GM10248 (cell line): Measurements from ENCODE around the gene GATA5.

Source experiments
- CTCF ChIA-PET: fragments of 300-600 bp; sonication (Branson Sonifier 250); formaldehyde crosslinking; extraction: SDS; loops from one replicate; lab custom pipeline; 2021; ENCODE audit warnings: antibody characterized with exemption; lab: Yijun Ruan, JAX
- POLR2A ChIA-PET: fragments of 350-650 bp; sonication (Branson Sonifier 250); formaldehyde crosslinking; extraction: SDS; loops from one replicate; lab custom pipeline; 2020; ENCODE audit warnings: antibody characterized with exemption; lab: Yijun Ruan, JAX
- DNase-seq: peaks from one replicate; pipeline ENCODE4 v3.0.0; 2012; ENCODE audit errors: extremely low spot score
- CTCF ChIP-seq: IDR thresholded peaks from 2 replicates; pipeline ENCODE4 v1.5.1; 2012; ENCODE audit warnings: mild to moderate bottlenecking, low read depth; ENCODE audit errors: extremely low read depth, missing control alignments, control extremely low read depth

Gene GATA5

GRCh38 chr20:62457831-62458230, 18.0 kb downstream of the GATA5 start:
- no peak for TF ChIP-seq CTCF
- ChIA-PET POLR2A (no interaction called here), CTCF (no interaction called here)
- DNase-seq: no peak

DNA sequence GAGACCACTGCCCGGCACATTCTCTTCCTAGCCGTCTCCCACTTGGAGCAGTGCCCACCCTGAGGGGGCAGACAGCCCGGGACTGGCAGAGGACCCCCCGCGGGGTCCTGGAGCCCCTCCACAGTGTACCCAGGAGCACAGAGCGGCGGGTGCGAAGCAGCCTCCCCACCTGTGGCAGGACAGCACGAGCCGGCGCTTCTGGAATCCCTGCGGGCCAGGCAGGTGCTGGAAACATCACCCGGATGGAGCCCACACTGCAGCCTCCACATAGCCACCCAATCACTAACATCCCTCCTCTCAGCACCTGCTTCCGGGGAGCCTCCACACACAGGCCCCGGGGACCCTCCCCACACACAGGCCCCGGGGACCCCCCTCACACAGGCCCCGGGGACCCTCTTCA, 18.7 kb downstream of the GATA5 start:
- DNase-seq: no peak
- no peak for TF ChIP-seq CTCF
- POLR2A ChIA-PET: no interaction called here
- CTCF ChIA-PET: no interaction called here

DNA sequence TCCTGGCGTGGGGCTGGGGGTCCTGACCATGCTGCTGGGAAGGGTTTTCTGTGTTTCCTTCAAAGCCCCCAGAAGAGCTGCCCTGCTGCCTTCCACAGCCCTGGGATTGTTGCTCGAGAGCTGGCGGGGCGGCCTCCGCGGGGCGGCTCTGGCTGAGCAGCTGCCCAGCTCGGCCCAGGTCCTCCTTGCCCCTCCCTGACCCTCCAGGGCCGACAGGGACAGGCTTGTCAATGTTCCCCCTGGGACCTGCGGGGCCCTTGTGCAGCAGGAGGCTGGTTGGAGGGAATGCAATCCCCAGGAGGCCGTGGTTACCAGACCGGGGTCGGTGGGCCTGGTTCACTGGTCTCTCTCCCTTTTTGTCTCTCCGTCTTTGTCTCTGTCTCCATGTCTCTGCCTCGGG, 19.9 kb downstream of the GATA5 start:
- ChIA-PET POLR2A (no interaction called here), CTCF (no interaction called here)
- TF ChIP-seq CTCF: no peak
- DNase-seq: no peak

GRCh38 chr20:62454904-62455636, 20.7 kb downstream of the GATA5 start:
- ChIA-PET CTCF (no interaction called here), POLR2A (no interaction called here)
- DNase-seq: no peak
- no peak for TF ChIP-seq CTCF

GRCh38 chr20:62453186-62453808, 22.5 kb downstream of the GATA5 start:
- ChIA-PET CTCF (no interaction called here), POLR2A (no interaction called here)
- DNase-seq: no peak
- no peak for TF ChIP-seq CTCF

- no peak for TF ChIP-seq CTCF
- ChIA-PET POLR2A (no interaction called here), CTCF (no interaction called here)
- DNase-seq: no peak
These were observed 23.2 kb downstream of the GATA5 start for GRCh38 chr20:62452475-62453095.
